ENCODE measurements around the gene PRR16. TPM values are rescaled to one million over a fixed set of nuclear protein-coding genes. Genes with fewer than 3 reads are reported as not detected.

PRR16 gene
- total RNA-seq, 1 experiment from 2014 or later, result not detected

DNA sequence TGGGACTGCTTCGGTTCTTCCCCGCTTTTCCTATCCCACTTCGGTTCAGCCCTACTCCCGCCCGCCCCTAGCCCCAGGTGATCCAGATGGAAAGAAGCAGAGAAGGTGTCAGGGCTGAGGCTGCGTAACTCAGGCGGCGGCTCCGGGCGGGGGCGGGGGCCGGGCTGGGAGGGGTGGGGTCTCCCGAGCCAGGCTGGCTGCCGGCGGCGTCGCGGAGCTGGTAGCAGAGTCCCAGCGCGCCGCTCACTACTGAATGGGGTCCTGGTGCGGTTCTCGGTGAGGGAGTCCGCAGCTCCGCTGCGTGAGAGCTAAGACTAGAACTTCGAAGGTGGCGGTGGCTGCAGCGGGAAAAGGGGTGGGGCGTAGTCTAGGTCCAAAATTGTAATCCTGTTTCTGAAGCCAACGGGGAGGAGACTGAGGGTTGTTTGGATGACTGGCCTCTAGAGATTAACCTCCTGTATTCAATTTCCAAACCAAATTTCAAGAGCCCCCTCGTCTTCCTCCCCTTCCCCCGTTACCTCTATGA lies 1.4 kb downstream of the PRR16 start:
- no peaks in the 10 kb centered on the region for H3K9me3 ChIP-seq (ENCODE audit: control insufficient read depth, insufficient read depth, low read depth, low read length)
- POLR2A ChIA-PET, result no interaction called here
- BruUV-seq (replicated peaks), result no TSS peak
- TF ChIP-seq REST (IDR thresholded peaks at IDR 0.05; ENCODE audit: insufficient read depth in 1 of 2, low read depth in 2 of 2, low read length in 1 of 2), result no peak
- no peak for TF ChIP-seq POLR2AphosphoS5 (IDR thresholded peaks at IDR 0.05; ENCODE audit: low read depth, low read length)
- TF ChIP-seq CTCF (IDR thresholded peaks at IDR 0.05), result no peak
- no peak for TF ChIP-seq TCF7L2 (IDR thresholded peaks at IDR 0.05; ENCODE audit: low read depth, low read length)
- TF ChIP-seq SIN3A (IDR thresholded peaks at IDR 0.05; ENCODE audit: borderline replicate concordance, insufficient read depth, low read depth, low read length), result no peak
- no peak for DNase-seq (ENCODE audit: low read depth, low spot score)
- CTCF ChIA-PET, result no interaction called here
- no peaks in the 10 kb centered on the region for H3K4me1 ChIP-seq (ENCODE audit: control insufficient read depth, insufficient read depth, low read length)
- H3K4me3 ChIP-seq (ENCODE audit: low read depth in 2 of 2, low read length in 2 of 2), result peak overlapping the region; percentile 32 to 45; a peak in 3 of 4 replicates
- H3K27me3 ChIP-seq (ENCODE audit: control insufficient read depth, insufficient read depth, low read length), result peaks cover 4% of the 10 kb centered on the region; the same call in 1 of the 2 replicates
- in situ Hi-C loops (cut with HindIII; ENCODE audit: low pct_unique_long_range_greater_than_20kb, low sequenced_read_pairs) (no loop called here), intact Hi-C loops (cut with micrococcal nuclease; ENCODE audit: unreplicated experiment) (no loop called here)
- H3K36me3 ChIP-seq (ENCODE audit: control insufficient read depth, insufficient read depth, low read length), result no peaks in the 10 kb centered on the region
- peak; percentile 72 for ATAC-seq
- no peak overlapping the region for H3K27ac ChIP-seq (ENCODE audit: low read length)

DNA sequence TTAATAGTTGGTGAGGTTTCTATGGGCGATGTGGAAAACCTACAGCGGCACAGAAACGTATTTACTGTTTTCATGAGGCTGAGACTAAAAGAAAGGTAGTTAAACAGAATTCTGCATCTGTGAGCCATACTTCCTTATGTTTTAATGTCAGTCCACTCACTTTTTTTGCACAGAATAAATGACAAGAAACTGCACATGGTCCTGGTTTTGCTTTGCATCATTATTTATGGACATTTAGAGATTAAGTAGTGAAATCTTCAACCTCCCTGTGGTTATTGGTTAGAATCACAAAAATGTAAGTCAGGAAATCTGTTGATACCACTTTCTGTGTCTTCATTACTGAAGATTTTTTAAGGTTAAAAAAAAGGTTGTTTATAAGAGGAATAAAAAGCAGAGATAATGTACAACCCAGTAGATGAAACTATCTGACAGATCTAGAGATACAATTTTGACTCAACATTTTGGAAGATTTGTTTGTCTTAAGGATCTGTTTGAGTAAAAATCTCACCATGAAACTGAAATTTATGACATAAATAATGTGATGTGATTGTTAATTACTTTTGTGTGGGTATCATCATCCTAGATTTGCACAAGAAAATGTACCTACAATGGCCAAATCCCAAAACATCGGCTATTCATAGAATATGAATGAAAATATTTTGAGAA lies 2.4 kb downstream of the PRR16 start:
- no peaks in the 10 kb centered on the region for H3K36me3 ChIP-seq (ENCODE audit: control insufficient read depth, insufficient read depth, low read length)
- TF ChIP-seq REST (IDR thresholded peaks at IDR 0.05; ENCODE audit: insufficient read depth in 1 of 2, low read depth in 2 of 2, low read length in 1 of 2) (no peak), SIN3A (IDR thresholded peaks at IDR 0.05; ENCODE audit: borderline replicate concordance, insufficient read depth, low read depth, low read length) (no peak), POLR2AphosphoS5 (IDR thresholded peaks at IDR 0.05; ENCODE audit: low read depth, low read length) (no peak), TCF7L2 (IDR thresholded peaks at IDR 0.05; ENCODE audit: low read depth, low read length) (no peak), CTCF (IDR thresholded peaks at IDR 0.05) (no peak)
- intact Hi-C loops (cut with micrococcal nuclease; ENCODE audit: unreplicated experiment), result no loop called here
- H3K4me1 ChIP-seq (ENCODE audit: control insufficient read depth, insufficient read depth, low read length), result no peaks in the 10 kb centered on the region
- in situ Hi-C loops (cut with HindIII; ENCODE audit: low pct_unique_long_range_greater_than_20kb, low sequenced_read_pairs), result no loop called here
- peak overlapping the region in 1 of 2 experiments; percentile 45; a peak in 1 of 4 replicates for H3K4me3 ChIP-seq (ENCODE audit: low read depth in 2 of 2, low read length in 2 of 2)
- ATAC-seq, result no peak
- CTCF ChIA-PET, result no interaction called here
- H3K9me3 ChIP-seq (ENCODE audit: control insufficient read depth, insufficient read depth, low read depth, low read length), result no peaks in the 10 kb centered on the region
- POLR2A ChIA-PET, result no interaction called here
- no peak for DNase-seq (ENCODE audit: low read depth, low spot score)
- no peak overlapping the region for H3K27ac ChIP-seq (ENCODE audit: low read length)
- peaks cover 4% of the 10 kb centered on the region; the same call in 1 of the 2 replicates for H3K27me3 ChIP-seq (ENCODE audit: control insufficient read depth, insufficient read depth, low read length)
- no TSS peak for BruUV-seq (replicated peaks)

Measured in Panc1 (cell line).